ENCODE measurements around the gene KLHL20.
"Not testable (repeated sequence)": the region's sequence is repeated elsewhere in the genome, so short reads cannot be mapped to it uniquely, and the experiment has no call there.

Gene KLHL20

GRCh38 chr1:173758980-173759379, 44.2 kb downstream of the KLHL20 start:
- no peak for TF ChIP-seq ZFX (IDR thresholded peaks at IDR 0.05; ENCODE audit: borderline replicate concordance)
- no peak for TF ChIP-seq CTCF (IDR thresholded peaks at IDR 0.05)
- H3K27ac ChIP-seq = no peak overlapping the region

- not testable (repeated sequence) for H3K27ac ChIP-seq
Measured at GRCh38 chr1:173764331-173764730, 49.5 kb downstream of the KLHL20 start.

GRCh38 chr1:173768206-173768605, 53.4 kb downstream of the KLHL20 start:
- H3K27ac ChIP-seq = no peak overlapping the region
- TF ChIP-seq ZFX (IDR thresholded peaks at IDR 0.05; ENCODE audit: borderline replicate concordance) (no peak), CTCF (IDR thresholded peaks at IDR 0.05) (no peak)

- no peak overlapping the region for H3K27ac ChIP-seq
- TF ChIP-seq CTCF (IDR thresholded peaks at IDR 0.05) = no peak
- no peak for TF ChIP-seq ZFX (IDR thresholded peaks at IDR 0.05; ENCODE audit: borderline replicate concordance)
Measured at GRCh38 chr1:173768827-173769226, 54.0 kb downstream of the KLHL20 start.

GRCh38 chr1:173770330-173770729, 55.5 kb downstream of the KLHL20 start:
- H3K27ac ChIP-seq = not testable (repeated sequence)

- H3K27ac ChIP-seq = no peak overlapping the region
- TF ChIP-seq CTCF (IDR thresholded peaks at IDR 0.05) = no peak
- TF ChIP-seq ZFX (IDR thresholded peaks at IDR 0.05; ENCODE audit: borderline replicate concordance) = no peak
Measured at GRCh38 chr1:173771560-173771959, 56.8 kb downstream of the KLHL20 start.

- no peak overlapping the region for H3K27ac ChIP-seq
- TF ChIP-seq ZFX (IDR thresholded peaks at IDR 0.05; ENCODE audit: borderline replicate concordance) (no peak), CTCF (IDR thresholded peaks at IDR 0.05) (no peak)
Measured at GRCh38 chr1:173775578-173776226, 60.9 kb downstream of the KLHL20 start.

GRCh38 chr1:173779936-173780335, 65.2 kb downstream of the KLHL20 start:
- TF ChIP-seq CTCF (IDR thresholded peaks at IDR 0.05) (no peak), ZFX (IDR thresholded peaks at IDR 0.05; ENCODE audit: borderline replicate concordance) (no peak)
- H3K27ac ChIP-seq = no peak overlapping the region

Measured in 22Rv1 (cell line).